ENCODE data around the gene PRMT1. TPM values are rescaled to one million over a fixed set of nuclear protein-coding genes. Genes with fewer than 3 reads are reported as not detected.
A peak's percentile ranks its signal among the peaks of the same experiment; 100 is the strongest.

PRMT1 gene
- total and polyA plus RNA-seq, 4 donors = 35.1 to 67.2 (median 53.8) TPM

GRCh38 chr19:49690079-49690655, 13.1 kb downstream of the PRMT1 start:
- WGBS = 18% methylated on average over 39 of the region's 39 CpGs

More at GRCh38 chr19:49690079-49690655, 13.1 kb downstream of the PRMT1 start:
- DNase-seq (ENCODE audit: low spot score) = no peak
- H3K27me3 ChIP-seq (ENCODE audit: control insufficient read depth in 4 of 4, insufficient read depth in 4 of 4, low read length in 3 of 4) = no peaks in the 10 kb centered on the region
- no peak for TF ChIP-seq ATF3 (IDR thresholded peaks at IDR 0.05)
- TF ChIP-seq EGR1 (IDR thresholded peaks at IDR 0.05; ENCODE audit: low read depth in 2 of 2) = no peak
- no peak for TF ChIP-seq JUND (IDR thresholded peaks at IDR 0.05)
- TF ChIP-seq REST (IDR thresholded peaks at IDR 0.05) = no peak
- TF ChIP-seq RXRA (IDR thresholded peaks at IDR 0.05) = no peak
- no peak for TF ChIP-seq GABPA (IDR thresholded peaks at IDR 0.05 in 1 of 2, conservative IDR thresholded peaks at IDR 0.05 in 1 of 2)
- TF ChIP-seq, protein P1, sequence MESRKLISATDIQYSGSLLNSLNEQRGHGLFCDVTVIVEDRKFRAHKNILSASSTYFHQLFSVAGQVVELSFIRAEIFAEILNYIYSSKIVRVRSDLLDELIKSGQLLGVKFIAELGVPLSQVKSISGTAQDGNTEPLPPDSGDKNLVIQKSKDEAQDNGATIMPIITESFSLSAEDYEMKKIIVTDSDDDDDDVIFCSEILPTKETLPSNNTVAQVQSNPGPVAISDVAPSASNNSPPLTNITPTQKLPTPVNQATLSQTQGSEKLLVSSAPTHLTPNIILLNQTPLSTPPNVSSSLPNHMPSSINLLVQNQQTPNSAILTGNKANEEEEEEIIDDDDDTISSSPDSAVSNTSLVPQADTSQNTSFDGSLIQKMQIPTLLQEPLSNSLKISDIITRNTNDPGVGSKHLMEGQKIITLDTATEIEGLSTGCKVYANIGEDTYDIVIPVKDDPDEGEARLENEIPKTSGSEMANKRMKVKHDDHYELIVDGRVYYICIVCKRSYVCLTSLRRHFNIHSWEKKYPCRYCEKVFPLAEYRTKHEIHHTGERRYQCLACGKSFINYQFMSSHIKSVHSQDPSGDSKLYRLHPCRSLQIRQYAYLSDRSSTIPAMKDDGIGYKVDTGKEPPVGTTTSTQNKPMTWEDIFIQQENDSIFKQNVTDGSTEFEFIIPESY (IDR thresholded peaks at IDR 0.05) = no peak
- no peak for TF ChIP-seq FOXA1 (IDR thresholded peaks at IDR 0.05)
- TF ChIP-seq YY1 (IDR thresholded peaks at IDR 0.05) = no peak
- no peak for TF ChIP-seq HNF4G (IDR thresholded peaks at IDR 0.05)
- no peak for TF ChIP-seq HNF4A (conservative IDR thresholded peaks at IDR 0.05)
- TF ChIP-seq SP1 (IDR thresholded peaks at IDR 0.05) = no peak
- TF ChIP-seq FOXA2 (IDR thresholded peaks at IDR 0.05) = no peak
- no peak for TF ChIP-seq NR2F2 (IDR thresholded peaks at IDR 0.05)
- TF ChIP-seq RAD21 (IDR thresholded peaks at IDR 0.05) = no peak
- no peak for TF ChIP-seq MAX (IDR thresholded peaks at IDR 0.05)
- TF ChIP-seq CTCF (IDR thresholded peaks at IDR 0.05; ENCODE audit: low read depth, low read length, missing input control) = no peak
- peaks cover 0 to 22% (median 7%) of the 10 kb centered on the region in 4 donors for H3K36me3 ChIP-seq (ENCODE audit: control insufficient read depth in 4 of 4, insufficient read depth in 3 of 4, low read depth in 1 of 4, low read length in 3 of 4)
- H3K27ac ChIP-seq (ENCODE audit: low read depth in 1 of 2, low read length in 2 of 2) = peak overlapping the region in 1 of 2 donors; percentile 40
- peak overlapping the region in 2 of 3 donors; percentile 7 to 28 for H3K4me3 ChIP-seq (ENCODE audit: low read depth in 1 of 3, low read length in 3 of 3)
- H3K9ac ChIP-seq (ENCODE audit: low read depth in 1 of 2, low read length in 2 of 2) = peak overlapping the region in 1 of 2 donors; percentile 32
- H3K9me3 ChIP-seq (ENCODE audit: control insufficient read depth in 4 of 4, low read length in 3 of 4) = no peaks in the 10 kb centered on the region
- peaks cover 3 to 36% (median 16%) of the 10 kb centered on the region in 4 donors for H3K4me1 ChIP-seq (ENCODE audit: control insufficient read depth in 4 of 4, insufficient read depth in 4 of 4, low read length in 3 of 4)

Measured in liver (tissue), 9 donors.